Activated T-helper 1 cell treated with anti-CD3 and anti-CD28 coated beads, Interleukin-12 subunit alpha, Interleukin-12 subunit beta, Interleukin-2, Interleukin-4 antibody, amounts not matched to agents 30 ng/mL and 10 ng/mL and 1 ng/mL, durations not matched to agents 14 hours and 24 hours and 36 hours (primary cell): ENCODE results near the gene CHD3. TPM values are rescaled to one million over a fixed set of nuclear protein-coding genes. Genes with fewer than 3 reads are reported as not detected.

Source experiments
- total RNA-seq: library from RNA; stranded (reverse); gene quantifications from 2 replicates; pipeline ENCODE4 v1.2.3, GENCODE V29; 2022

Gene CHD3
- total RNA-seq, 1 donor from 2014 or later = 125 TPM

Other genes starting within 250 kb of the CHD3 start
- 0.54 TPM in 2 replicates for gene ATP1B2, start 237.9 kb upstream of the CHD3 start, total RNA-seq
- gene TP53, start 201.3 kb upstream of the CHD3 start, total RNA-seq = 172 and 179 TPM in 2 replicates
- gene WRAP53, start 200.3 kb upstream of the CHD3 start, total RNA-seq = 31.5 TPM in 2 replicates
- 0.08 TPM in 1 of 2 replicates, not detected in the other for gene EFNB3, start 183.6 kb upstream of the CHD3 start, total RNA-seq
- gene DNAH2, start 171.0 kb upstream of the CHD3 start, total RNA-seq = not detected in 2 replicates
- gene KDM6B, start 54.6 kb upstream of the CHD3 start, total RNA-seq = 163 and 177 TPM in 2 replicates
- gene TMEM88, start 33.7 kb upstream of the CHD3 start, total RNA-seq = 7.4 TPM in 2 replicates
- 36.4 and 43.5 TPM in 2 replicates for gene NAA38, start 31.2 kb upstream of the CHD3 start, total RNA-seq
- gene CYB5D1, start 30.8 kb upstream of the CHD3 start, total RNA-seq = 11.8 and 12.7 TPM in 2 replicates
- 6.2 and 6.3 TPM in 2 replicates for gene RNF227, start 27.5 kb downstream of the CHD3 start, total RNA-seq
- 9.9 and 10.8 TPM in 2 replicates for gene KCNAB3, start 41.1 kb downstream of the CHD3 start, total RNA-seq
- gene TRAPPC1, start 43.2 kb downstream of the CHD3 start, total RNA-seq = 153 and 162 TPM in 2 replicates
- gene CNTROB, start 43.4 kb downstream of the CHD3 start, total RNA-seq = 53.5 and 54.7 TPM in 2 replicates
- not detected in 2 replicates for gene GUCY2D, start 113.8 kb downstream of the CHD3 start, total RNA-seq
- gene ALOX15B, start 150.3 kb downstream of the CHD3 start, total RNA-seq = not detected in 2 replicates
- gene ALOX12B, start 198.9 kb downstream of the CHD3 start, total RNA-seq = 0.51 and 0.78 TPM in 2 replicates
- 0.10 TPM in 1 of 2 replicates, not detected in the other for gene ALOXE3, start 229.7 kb downstream of the CHD3 start, total RNA-seq
- gene HES7, start 235.3 kb downstream of the CHD3 start, total RNA-seq = 0.88 and 1.8 TPM in 2 replicates